MM.1S (cell line): ENCODE measurements around the gene PPP1R13B.

Experiments used
- DNase-seq: peaks from one replicate; pipeline ENCODE4 v3.0.0-alpha.2; 2015
- H2AFZ ChIP-seq: fragments of 300-600 bp; sonication (generic); 2 replicates; pipeline ENCODE4 v1.6.0; 2016; ENCODE audit warnings: antibody characterized with exemption, low read length
- H3F3A ChIP-seq: fragments of 300-600 bp; sonication (generic); 2 replicates; pipeline ENCODE4 v1.6.1; 2016; ENCODE audit warnings: mild to moderate bottlenecking, antibody characterized with exemption, low read length, moderate library complexity, mixed read lengths; ENCODE audit not compliant: insufficient read depth
- H3K27ac ChIP-seq: fragments of 300-600 bp; sonication (generic); 2 replicates; pipeline ENCODE4 v1.5.1; 2016; ENCODE audit warnings: mild to moderate bottlenecking, low read length
- H3K27me3 ChIP-seq: fragments of 300-600 bp; sonication (generic); replicated peaks from 2 replicates; pipeline ENCODE4 v1.6.0; 2016; ENCODE audit warnings: low read length; ENCODE audit not compliant: insufficient read depth
- H3K36me3 ChIP-seq: fragments of 300-600 bp; sonication (generic); replicated peaks from 2 replicates; pipeline ENCODE4 v1.6.1; 2016; ENCODE audit warnings: mild to moderate bottlenecking, low read length, mixed read lengths; ENCODE audit not compliant: insufficient read depth
- H3K4me1 ChIP-seq: fragments of 300-600 bp; sonication (generic); 2 replicates; pipeline ENCODE4 v1.6.1; 2016; ENCODE audit warnings: low read length, mixed read lengths
- H3K4me2 ChIP-seq: fragments of 300-600 bp; sonication (generic); 2 replicates; pipeline ENCODE4 v1.6.0; 2016; ENCODE audit warnings: low read depth, low read length
- H3K4me3 ChIP-seq: fragments of 300-600 bp; sonication (generic); 2 replicates; pipeline ENCODE4 v1.5.1; 2016; ENCODE audit warnings: low read length, mixed read lengths
- H3K79me2 ChIP-seq: fragments of 300-600 bp; sonication (generic); 2 replicates; pipeline ENCODE4 v1.6.1; 2016; ENCODE audit warnings: mixed run types, low read length, mixed read lengths
- H3K9ac ChIP-seq: fragments of 300-600 bp; sonication (generic); 2 replicates; pipeline ENCODE4 v1.6.1; 2016; ENCODE audit warnings: low read length, mixed read lengths
- H3K9me2 ChIP-seq: fragments of 300-600 bp; sonication (generic); replicated peaks from 2 replicates; pipeline ENCODE4 v1.6.1; 2016; ENCODE audit warnings: mild to moderate bottlenecking, low read length, mixed read lengths; ENCODE audit not compliant: insufficient read depth
- H3K9me3 ChIP-seq: fragments of 300-600 bp; sonication (generic); replicated peaks from 2 replicates; pipeline ENCODE4 v1.6.1; 2016; ENCODE audit warnings: mild to moderate bottlenecking, low read length, mixed read lengths; ENCODE audit not compliant: insufficient read depth
- H4K20me1 ChIP-seq: fragments of 300-600 bp; sonication (generic); 2 replicates; pipeline ENCODE4 v1.6.1; 2016; ENCODE audit warnings: mild to moderate bottlenecking, low read length, moderate library complexity, mixed read lengths; ENCODE audit not compliant: insufficient read depth
- CTCF ChIP-seq: fragments of 300-600 bp; sonication (generic); IDR thresholded peaks from 2 replicates; pipeline ENCODE4 v1.5.1; 2016; ENCODE audit warnings: antibody characterized with exemption, low read length, mixed read lengths
- EZH2 ChIP-seq: fragments of 300-600 bp; sonication (generic); optimal IDR thresholded peaks from 2 replicates; pipeline ENCODE3; 2017; ENCODE audit warnings: low read depth, mild to moderate bottlenecking, antibody characterized with exemption, low read length, mixed read lengths
- EZH2phosphoT487 ChIP-seq: fragments of 300-600 bp; sonication (generic); IDR thresholded peaks from 2 replicates; pipeline ENCODE4 v1.6.1; 2018; ENCODE audit warnings: antibody characterized with exemption, low read length

Gene PPP1R13B

DNA sequence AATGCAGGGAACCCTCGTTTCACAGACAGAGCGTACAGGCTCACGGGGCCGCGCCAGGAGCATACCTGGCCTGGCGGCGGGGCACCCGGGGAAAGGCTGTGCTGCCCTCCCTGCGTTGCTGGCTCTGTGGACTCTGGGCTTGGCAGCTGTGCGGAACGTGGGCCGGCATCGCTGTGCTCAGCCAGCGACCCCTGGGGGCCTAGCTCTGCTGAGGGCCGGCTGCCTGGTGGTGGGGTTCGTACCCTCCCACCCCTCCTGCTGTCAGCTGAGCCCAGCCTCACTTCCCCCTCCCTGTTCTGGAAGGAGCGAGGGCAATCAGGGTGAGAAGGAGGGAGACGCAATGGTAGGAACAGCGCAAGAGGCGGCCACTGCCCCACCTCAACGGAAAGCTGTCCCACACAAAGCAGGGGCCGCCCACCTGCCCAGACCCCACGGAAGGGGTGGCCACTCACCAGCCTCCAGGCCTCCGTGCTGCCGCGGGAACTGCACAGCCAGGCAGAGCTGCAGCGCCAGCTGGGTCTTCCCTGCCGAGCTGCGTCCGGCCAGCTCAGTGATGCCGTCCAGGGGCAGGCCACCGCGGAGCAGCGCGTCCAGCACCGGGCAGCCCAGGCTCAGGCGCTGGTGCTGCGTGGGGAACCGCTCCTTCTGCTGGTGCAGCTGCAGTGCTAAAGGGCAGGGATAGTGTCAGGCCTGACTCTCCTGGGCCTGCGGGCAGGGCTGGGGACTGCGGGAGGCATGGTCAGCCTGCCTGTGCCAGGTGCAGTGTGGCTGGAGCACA is 140.6 kb downstream of the PPP1R13B start:
- Histone ChIP-seq H3K36me3 (no peaks in the 10 kb centered on the region), H3K4me2 (no peak overlapping the region), H4K20me1 (no peaks in the 10 kb centered on the region), H3K79me2 (no peaks in the 10 kb centered on the region), H3K27ac (no peak overlapping the region), H3K27me3 (no peaks in the 10 kb centered on the region), H3F3A (no peaks in the 10 kb centered on the region), H2AFZ (no peak overlapping the region), H3K9me2 (no peaks in the 10 kb centered on the region), H3K9me3 (no peaks in the 10 kb centered on the region), H3K4me3 (no peak overlapping the region), H3K9ac (no peak overlapping the region), H3K4me1 (no peaks in the 10 kb centered on the region)
- TF ChIP-seq EZH2 (no peak), CTCF (no peak), EZH2phosphoT487 (no peak)
- no peak for DNase-seq

- no peaks in the 10 kb centered on the region for H3K79me2 ChIP-seq
- H4K20me1 ChIP-seq, result no peaks in the 10 kb centered on the region
- H3K4me1 ChIP-seq, result no peaks in the 10 kb centered on the region
- TF ChIP-seq CTCF, result no peak
- TF ChIP-seq EZH2, result no peak
- TF ChIP-seq EZH2phosphoT487, result no peak
- H2AFZ ChIP-seq, result no peak overlapping the region
- no peaks in the 10 kb centered on the region for H3K36me3 ChIP-seq
- H3K27me3 ChIP-seq, result no peaks in the 10 kb centered on the region
- H3K9ac ChIP-seq, result no peak overlapping the region
- DNase-seq, result no peak
- H3K27ac ChIP-seq, result no peak overlapping the region
- H3K4me2 ChIP-seq, result no peak overlapping the region
- no peaks in the 10 kb centered on the region for H3F3A ChIP-seq
- H3K4me3 ChIP-seq, result no peak overlapping the region
- no peaks in the 10 kb centered on the region for H3K9me2 ChIP-seq
- no peaks in the 10 kb centered on the region for H3K9me3 ChIP-seq
Measured at GRCh38 chr14:103705504-103706284, 141.7 kb downstream of the PPP1R13B start.

- Histone ChIP-seq H3F3A (no peaks in the 10 kb centered on the region), H3K4me1 (no peaks in the 10 kb centered on the region), H3K4me3 (no peak overlapping the region), H3K9me3 (no peaks in the 10 kb centered on the region), H3K4me2 (no peak overlapping the region), H2AFZ (no peak overlapping the region), H3K27me3 (no peaks in the 10 kb centered on the region), H3K79me2 (no peaks in the 10 kb centered on the region), H4K20me1 (no peaks in the 10 kb centered on the region), H3K36me3 (no peaks in the 10 kb centered on the region), H3K9me2 (no peaks in the 10 kb centered on the region), H3K9ac (no peak overlapping the region), H3K27ac (no peak overlapping the region)
- DNase-seq, result no peak
- TF ChIP-seq EZH2phosphoT487, result no peak
Measured at GRCh38 chr14:103705118-103705503, 142.3 kb downstream of the PPP1R13B start.

- Histone ChIP-seq H3K9me2 (no peaks in the 10 kb centered on the region), H3K4me1 (no peaks in the 10 kb centered on the region), H3K79me2 (no peaks in the 10 kb centered on the region), H3K36me3 (no peaks in the 10 kb centered on the region), H3K4me3 (no peak overlapping the region), H3F3A (no peaks in the 10 kb centered on the region), H3K9me3 (no peaks in the 10 kb centered on the region), H4K20me1 (no peaks in the 10 kb centered on the region), H3K9ac (no peak overlapping the region), H3K4me2 (no peak overlapping the region), H3K27ac (no peak overlapping the region), H3K27me3 (no peaks in the 10 kb centered on the region), H2AFZ (no peak overlapping the region)
- DNase-seq, result no peak
- TF ChIP-seq EZH2phosphoT487 (no peak), EZH2 (no peak), CTCF (no peak)
Measured at GRCh38 chr14:103704708-103705107, 142.7 kb downstream of the PPP1R13B start.
